ENCODE measurements around the gene TRAPPC10. TPM values are rescaled to one million over a fixed set of nuclear protein-coding genes. Genes with fewer than 3 reads are reported as not detected.

The TRAPPC10 gene
- total RNA-seq, 1 donor, result 25.3 TPM

DNA sequence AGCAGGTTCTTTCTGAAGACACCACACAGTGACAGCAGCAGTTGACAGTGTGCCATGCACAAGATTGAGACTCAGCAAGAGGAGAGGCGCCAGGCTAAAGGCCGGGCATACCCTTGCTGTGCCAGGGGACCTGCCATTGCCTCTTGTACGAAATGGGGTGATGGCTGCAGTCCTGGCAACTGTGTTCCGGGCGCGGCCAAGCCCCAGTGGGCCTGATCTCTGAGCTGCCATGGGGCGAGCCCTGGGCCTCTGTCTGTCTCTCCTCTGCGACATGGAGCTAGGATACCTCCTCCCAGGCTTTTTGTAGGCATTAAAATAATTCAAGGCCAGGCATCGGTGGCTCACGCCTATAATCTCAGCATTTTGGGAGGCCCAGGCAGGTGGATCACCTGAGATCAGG lies 9.6 kb upstream of the TRAPPC10 start:
- DNase-seq (ENCODE audit: low read depth), result no peak
- TF ChIP-seq CTCF (IDR thresholded peaks at IDR 0.05; ENCODE audit: insufficient read depth, low read length), result no peak
- no peak overlapping the region for H3K4me3 ChIP-seq (ENCODE audit: low read depth, low read length)

DNA sequence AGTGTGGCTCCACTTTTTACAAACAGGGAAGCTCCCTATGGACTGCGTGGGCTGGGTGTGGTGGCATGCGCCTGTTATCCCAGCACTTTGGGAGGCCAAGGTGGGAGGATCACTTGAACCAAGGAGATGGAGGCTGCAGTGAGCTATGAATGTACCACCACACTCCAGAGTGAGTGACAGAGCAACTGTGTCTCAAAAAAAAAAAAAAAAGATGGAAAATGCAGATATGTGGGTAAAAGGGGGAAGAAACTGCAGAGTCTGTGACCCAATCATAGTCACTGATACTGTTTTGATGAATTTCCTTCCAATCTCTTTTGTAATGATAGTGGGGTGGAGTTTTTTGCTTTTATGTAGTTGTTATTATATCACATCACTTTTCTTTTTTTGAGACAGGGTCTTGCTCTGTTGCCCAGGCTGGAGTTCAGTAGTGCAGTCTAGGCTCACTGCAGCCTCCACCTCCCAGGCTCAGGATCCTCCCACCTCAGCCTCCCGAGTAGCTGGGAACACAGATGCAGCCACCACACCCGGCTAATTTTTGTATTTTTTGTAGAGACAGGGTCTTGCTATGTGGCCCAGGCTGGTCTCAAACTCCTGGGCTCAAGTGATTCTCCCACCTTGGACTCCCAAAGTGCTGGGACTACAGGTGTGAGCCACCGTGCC lies 8.7 kb upstream of the TRAPPC10 start:
- no peak for TF ChIP-seq CTCF (IDR thresholded peaks at IDR 0.05; ENCODE audit: insufficient read depth, low read length)
- no peak for DNase-seq (ENCODE audit: low read depth)
- no peak overlapping the region for H3K4me3 ChIP-seq (ENCODE audit: low read depth, low read length)

GRCh38 chr21:44005071-44005470 lies 7.0 kb upstream of the TRAPPC10 start:
- TF ChIP-seq CTCF (IDR thresholded peaks at IDR 0.05; ENCODE audit: insufficient read depth, low read length), result no peak
- no peak overlapping the region for H3K4me3 ChIP-seq (ENCODE audit: low read depth, low read length)
- DNase-seq (ENCODE audit: low read depth), result no peak

DNA sequence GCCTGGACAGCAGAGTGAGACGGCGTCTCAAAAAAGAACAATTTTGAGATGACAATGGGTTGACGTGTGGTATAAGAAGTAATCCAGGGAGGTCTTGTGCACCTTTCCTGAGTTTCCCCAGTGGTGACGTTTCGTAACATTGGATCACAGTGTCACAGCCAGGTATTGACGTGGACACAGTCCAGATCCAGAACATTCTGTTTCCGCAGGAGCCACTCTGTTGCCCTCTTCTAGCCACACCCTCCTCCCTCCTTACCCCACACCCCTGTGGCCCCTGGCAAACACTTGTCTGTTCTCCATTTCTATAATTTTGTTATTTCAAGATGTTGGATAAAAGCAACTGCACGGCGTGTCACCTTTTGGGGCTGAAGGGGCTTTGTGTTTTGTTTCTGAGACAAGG lies 6.5 kb upstream of the TRAPPC10 start:
- H3K4me3 ChIP-seq (ENCODE audit: low read depth, low read length), result no peak overlapping the region
- no peak for TF ChIP-seq CTCF (IDR thresholded peaks at IDR 0.05; ENCODE audit: insufficient read depth, low read length)
- DNase-seq (ENCODE audit: low read depth), result no peak

GRCh38 chr21:44006017-44006619 lies 6.0 kb upstream of the TRAPPC10 start:
- no peak overlapping the region for H3K4me3 ChIP-seq (ENCODE audit: low read depth, low read length)
- peak; percentile 95 for DNase-seq (ENCODE audit: low read depth)
- no peak for TF ChIP-seq CTCF (IDR thresholded peaks at IDR 0.05; ENCODE audit: insufficient read depth, low read length)

DNA sequence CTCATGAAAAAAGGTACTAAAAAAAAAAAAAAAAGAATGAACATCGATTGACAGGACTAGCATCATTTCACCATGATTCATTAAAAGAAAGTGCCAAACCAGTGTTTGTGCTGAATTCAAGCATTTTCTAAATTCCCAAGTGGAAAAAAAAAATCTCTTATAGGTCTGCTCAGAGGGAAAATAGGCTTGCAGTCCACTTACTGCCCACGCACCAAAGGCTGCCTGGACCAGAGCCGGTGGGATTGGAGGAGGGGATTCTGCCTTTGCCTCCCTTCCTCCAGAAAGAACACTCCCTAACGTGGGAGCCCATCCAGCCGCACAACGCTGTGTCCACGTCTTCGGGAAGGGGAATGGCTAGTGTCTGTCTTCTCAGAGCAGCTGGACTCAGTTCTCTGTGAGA lies 5.5 kb upstream of the TRAPPC10 start:
- no peak for TF ChIP-seq CTCF (IDR thresholded peaks at IDR 0.05; ENCODE audit: insufficient read depth, low read length)
- peak; percentile 90 for DNase-seq (ENCODE audit: low read depth)
- peak overlapping the region; percentile 41 for H3K4me3 ChIP-seq (ENCODE audit: low read depth, low read length)

Measured in fibroblast of the aortic adventitia (primary cell).